ENCODE results near the gene HTR3A.

The HTR3A gene

GRCh38 chr11:113979431-113979830 lies 4.5 kb downstream of the HTR3A start:
- DNase-seq (ENCODE audit: low read depth) = no peak

- DNase-seq (ENCODE audit: low read depth) = no peak
Measured at GRCh38 chr11:113980785-113981184, 5.9 kb downstream of the HTR3A start.

- DNase-seq (ENCODE audit: low read depth) = no peak
Measured at GRCh38 chr11:113982306-113982705, 7.4 kb downstream of the HTR3A start.

GRCh38 chr11:113984781-113985180 lies 9.9 kb downstream of the HTR3A start:
- DNase-seq (ENCODE audit: low read depth) = no peak

- DNase-seq (ENCODE audit: low read depth) = no peak
Measured at GRCh38 chr11:113985906-113986305, 11.0 kb downstream of the HTR3A start.

GRCh38 chr11:113986351-113987140 lies 11.6 kb downstream of the HTR3A start:
- DNase-seq (ENCODE audit: low read depth) = no peak

- DNase-seq (ENCODE audit: low read depth) = no peak
Measured at GRCh38 chr11:113989381-113989780, 14.5 kb downstream of the HTR3A start.

- DNase-seq (ENCODE audit: low read depth) = no peak
Measured at GRCh38 chr11:113989916-113990315, 15.0 kb downstream of the HTR3A start.

- DNase-seq (ENCODE audit: low read depth) = peak; percentile 25
Measured at GRCh38 chr11:113991170-113991569, 16.3 kb downstream of the HTR3A start.

- no peak for DNase-seq (ENCODE audit: low read depth)
Measured at GRCh38 chr11:113991718-113992458, 17.0 kb downstream of the HTR3A start.

GRCh38 chr11:113992459-113993110 lies 17.7 kb downstream of the HTR3A start:
- no peak for DNase-seq (ENCODE audit: low read depth)

- peak; percentile 6 for DNase-seq (ENCODE audit: low read depth)
Measured at GRCh38 chr11:113994077-113994954, 19.4 kb downstream of the HTR3A start.

GRCh38 chr11:113997473-113997872 lies 22.6 kb downstream of the HTR3A start:
- no peak for DNase-seq (ENCODE audit: low read depth)

GRCh38 chr11:113998574-113998973 lies 23.7 kb downstream of the HTR3A start:
- no peak for DNase-seq (ENCODE audit: low read depth)

- DNase-seq (ENCODE audit: low read depth) = no peak
Measured at GRCh38 chr11:114000526-114000925, 25.6 kb downstream of the HTR3A start.

- no peak for DNase-seq (ENCODE audit: low read depth)
Measured at GRCh38 chr11:114001416-114001815, 26.5 kb downstream of the HTR3A start.

GRCh38 chr11:114008331-114008730 lies 33.4 kb downstream of the HTR3A start:
- no peak for DNase-seq (ENCODE audit: low read depth)

GRCh38 chr11:114010931-114011330 lies 36.0 kb downstream of the HTR3A start:
- DNase-seq (ENCODE audit: low read depth) = no peak

GRCh38 chr11:114011443-114011842 lies 36.5 kb downstream of the HTR3A start:
- no peak for DNase-seq (ENCODE audit: low read depth)

GRCh38 chr11:114015117-114015516 lies 40.2 kb downstream of the HTR3A start:
- no peak for DNase-seq (ENCODE audit: low read depth)

- no peak for DNase-seq (ENCODE audit: low read depth)
Measured at GRCh38 chr11:114016986-114017385, 42.1 kb downstream of the HTR3A start.

- DNase-seq (ENCODE audit: low read depth) = no peak
Measured at GRCh38 chr11:114017723-114018122, 42.8 kb downstream of the HTR3A start.

Data from ELR (cell line).